GM12801 (cell line): ENCODE measurements around the gene GRIFIN.

ENCODE experiments used
- CTCF ChIP-seq: IDR thresholded peaks from one replicate; pipeline ENCODE4 v1.5.1; 2011; ENCODE audit warnings: control low read depth; ENCODE audit not compliant: insufficient read length; ENCODE audit errors: extremely low read depth

GRIFIN gene

DNA sequence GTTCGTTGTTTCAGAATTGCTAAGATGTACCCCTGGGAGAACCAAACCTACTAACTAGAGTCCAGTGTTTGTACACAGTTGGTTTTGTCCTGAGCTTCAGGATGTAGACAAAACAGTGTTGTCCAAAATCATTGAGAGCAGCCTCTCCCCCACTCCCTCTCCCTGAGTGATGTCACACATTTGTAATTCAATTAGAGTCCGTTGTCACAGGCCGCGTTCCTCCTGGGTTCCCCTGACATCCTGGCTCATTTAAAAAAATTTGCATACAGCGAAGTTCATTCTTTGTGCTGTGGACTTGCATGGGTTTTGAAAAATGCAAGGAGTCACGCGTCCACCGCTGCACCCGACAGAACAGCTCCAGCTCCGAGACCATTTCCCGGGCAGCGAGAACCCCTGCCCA, 10.3 kb downstream of the GRIFIN start:
- TF ChIP-seq CTCF = no peak

GRCh38 chr7:2462731-2463130, 13.5 kb downstream of the GRIFIN start:
- no peak for TF ChIP-seq CTCF

GRCh38 chr7:2461268-2462026, 14.8 kb downstream of the GRIFIN start:
- TF ChIP-seq CTCF = no peak

GRCh38 chr7:2460641-2461040, 15.6 kb downstream of the GRIFIN start:
- no peak for TF ChIP-seq CTCF

DNA sequence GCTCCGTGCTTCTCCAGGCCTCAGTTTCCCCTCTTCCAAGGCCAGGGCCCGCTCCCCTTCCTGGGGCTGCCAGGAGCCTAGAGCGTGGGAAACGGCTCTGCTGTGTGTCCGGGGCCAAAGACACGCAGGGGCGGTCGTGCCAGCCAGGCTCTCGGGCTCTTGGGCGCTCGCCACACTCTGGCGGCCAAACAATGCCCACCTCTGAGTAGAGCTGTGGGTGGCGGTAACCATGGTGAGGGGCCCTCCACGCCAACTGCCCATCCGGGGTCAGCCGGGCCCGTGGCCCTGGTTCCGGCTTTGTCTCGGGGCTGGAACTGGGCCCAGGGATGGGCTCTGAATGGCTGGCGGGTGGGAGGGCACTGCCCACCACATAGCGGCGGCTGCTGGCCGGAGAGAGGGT, 16.0 kb downstream of the GRIFIN start:
- TF ChIP-seq CTCF = no peak

- no peak for TF ChIP-seq CTCF
Measured at GRCh38 chr7:2459674-2460073, 16.5 kb downstream of the GRIFIN start.

GRCh38 chr7:2452643-2453270, 23.4 kb downstream of the GRIFIN start:
- TF ChIP-seq CTCF = no peak
